IPS-NIHi7 (cell line): ENCODE data around the gene RANBP9.
A peak's percentile ranks its signal among the peaks of the same experiment; 100 is the strongest.

Experiments
- DNase-seq: peaks from one replicate; pipeline ENCODE4 v3.0.0; 2012; ENCODE audit warnings: mixed read lengths; ENCODE audit errors: extremely low spot score

Gene RANBP9

DNA sequence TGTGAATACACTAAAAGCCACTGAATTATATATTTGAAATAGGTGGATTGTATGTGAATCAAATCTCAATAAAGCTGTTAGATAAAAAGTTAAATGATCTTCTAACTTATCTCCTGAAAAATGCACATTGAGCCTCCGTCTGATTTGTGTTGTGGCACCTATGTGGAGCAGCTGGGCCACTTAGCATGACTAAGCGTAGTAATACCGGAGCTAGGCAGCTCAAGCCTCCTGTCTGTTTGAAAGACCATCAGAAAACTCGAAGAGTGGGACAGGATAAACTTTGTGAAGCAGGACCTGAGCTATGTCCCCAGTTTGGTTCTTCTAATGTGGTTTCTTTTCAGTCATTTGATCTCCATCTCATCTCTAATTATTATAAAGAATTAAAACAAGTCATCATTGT, 107.5 kb downstream of the RANBP9 start:
- no peak for DNase-seq

- no peak for DNase-seq
Observed at GRCh38 chr6:13600036-13600435, 111.6 kb downstream of the RANBP9 start.

GRCh38 chr6:13597073-13597472, 114.6 kb downstream of the RANBP9 start:
- DNase-seq = no peak

- DNase-seq = no peak
Observed at GRCh38 chr6:13593720-13594119, 117.9 kb downstream of the RANBP9 start.

- no peak for DNase-seq
Observed at GRCh38 chr6:13593103-13593502, 118.5 kb downstream of the RANBP9 start.

DNA sequence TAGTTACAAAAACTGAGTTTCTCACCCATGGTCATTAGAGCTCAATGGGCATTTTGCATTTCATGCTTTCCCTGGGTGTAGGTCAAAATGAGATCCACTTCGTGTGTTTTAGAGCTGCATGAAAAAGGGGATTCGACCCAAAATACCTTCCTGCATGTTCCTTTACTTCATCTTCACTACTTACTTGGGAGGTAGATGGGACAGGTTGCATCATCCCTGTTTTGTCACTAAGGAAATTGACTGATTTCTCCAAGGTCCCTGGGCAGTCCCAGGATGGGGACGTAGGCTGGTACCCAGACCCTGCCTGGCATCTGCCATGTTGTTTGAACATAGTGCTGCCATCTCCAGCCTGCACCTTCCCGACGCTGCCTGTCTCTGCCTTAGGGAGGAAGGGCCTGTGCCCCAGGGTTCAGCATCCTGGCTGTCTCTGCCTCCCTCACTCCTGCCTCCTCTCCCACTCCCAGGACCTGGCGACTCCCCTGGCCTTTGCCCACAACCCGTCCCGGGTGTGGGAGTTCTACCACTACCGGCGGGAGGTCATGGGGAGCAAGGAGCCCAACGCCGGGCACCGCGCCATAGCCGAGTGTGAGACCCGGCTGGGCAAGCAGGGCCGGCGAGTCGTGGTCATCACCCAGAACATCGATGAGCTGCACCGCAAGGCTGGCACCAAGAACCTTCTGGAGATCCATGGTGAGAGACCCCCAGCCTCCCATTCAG, 120.3 kb downstream of the RANBP9 start:
- DNase-seq = no peak

- DNase-seq = no peak
Observed at GRCh38 chr6:13590574-13591153, 121.0 kb downstream of the RANBP9 start.

DNA sequence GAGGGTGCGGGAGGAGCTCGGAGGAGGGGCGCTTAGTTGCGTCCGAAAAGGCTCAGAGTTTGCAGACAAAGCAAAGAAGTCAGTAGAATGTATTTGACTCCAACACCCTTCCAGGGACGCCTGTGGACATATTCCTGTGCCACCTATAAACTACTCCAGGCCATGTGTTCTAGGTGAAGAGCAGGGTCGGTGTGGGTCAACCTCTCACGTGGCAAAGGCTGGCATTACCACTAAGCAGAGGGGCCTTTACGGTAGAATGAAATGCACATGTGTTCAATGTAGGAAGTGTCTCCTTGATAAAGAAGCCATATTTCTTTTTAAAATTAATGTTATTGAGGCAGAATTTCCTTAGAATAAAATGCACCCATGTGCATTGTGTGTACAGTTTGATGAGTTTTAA, 121.8 kb downstream of the RANBP9 start:
- DNase-seq = no peak

DNA sequence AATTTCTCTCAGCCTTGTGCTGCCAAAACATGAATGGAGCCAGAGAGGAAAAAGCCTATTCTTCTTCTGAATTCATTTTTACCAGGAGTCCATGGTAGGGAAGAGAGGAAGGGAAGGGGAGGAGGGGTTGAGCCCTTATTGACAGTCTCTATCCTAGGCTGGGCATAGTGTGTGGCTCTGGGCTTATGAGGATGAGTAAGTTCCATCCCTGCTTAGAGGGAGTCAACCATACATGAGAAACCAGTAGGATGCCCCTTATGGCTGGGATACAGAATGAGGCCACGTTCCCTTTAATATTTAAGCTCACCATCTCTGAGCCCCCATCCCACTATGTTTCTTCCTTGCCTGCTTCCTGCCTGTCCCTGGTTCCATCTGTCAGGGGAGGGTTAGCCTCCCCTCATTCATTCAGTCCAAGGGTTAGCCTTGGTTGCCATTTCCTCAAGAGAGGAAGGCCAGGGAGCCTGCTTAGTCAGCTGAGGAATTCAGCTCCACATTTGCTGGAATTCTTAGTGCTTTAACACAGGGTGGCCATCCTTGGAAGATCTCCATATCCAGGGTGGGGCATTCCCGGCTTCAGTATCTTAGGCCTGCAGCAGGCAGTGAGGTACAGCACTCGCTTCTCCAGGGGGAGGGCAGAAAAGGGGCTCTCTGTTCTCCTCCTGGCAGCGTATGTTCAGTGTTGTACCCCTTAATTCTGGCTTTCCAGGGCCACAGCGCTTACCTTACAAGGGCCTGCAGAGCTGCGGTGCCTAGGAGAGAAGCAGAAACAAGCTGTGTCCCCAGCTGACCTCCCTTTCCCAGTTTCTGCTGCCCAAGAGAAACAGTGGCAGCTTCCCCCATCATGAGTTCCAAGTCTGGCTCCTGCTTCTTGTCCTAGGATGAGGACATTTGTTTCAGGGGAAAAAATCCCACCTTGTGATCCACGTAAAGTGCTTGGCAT, 124.8 kb downstream of the RANBP9 start:
- no peak for DNase-seq

GRCh38 chr6:13581700-13582229, 129.9 kb downstream of the RANBP9 start:
- DNase-seq = no peak

DNA sequence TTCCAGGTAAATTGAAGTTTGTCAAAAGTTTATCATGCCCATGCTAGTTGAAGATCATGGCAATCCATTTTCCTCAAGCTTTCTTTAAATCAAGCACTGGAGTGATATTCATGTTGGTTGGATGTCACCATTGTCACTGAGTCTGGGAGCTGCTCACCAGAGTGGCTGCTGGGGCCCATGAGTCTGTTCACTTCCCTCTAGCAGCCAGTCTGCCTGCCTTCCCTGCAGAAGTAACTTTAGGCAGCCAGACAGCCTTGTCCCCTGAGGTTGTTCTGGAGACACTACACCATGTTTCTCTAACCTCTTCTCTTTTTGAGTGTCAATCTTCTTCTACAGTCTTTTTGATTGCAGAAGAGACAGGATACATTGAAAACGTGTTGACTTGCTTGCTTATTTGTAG, 131.7 kb downstream of the RANBP9 start:
- DNase-seq = no peak

DNA sequence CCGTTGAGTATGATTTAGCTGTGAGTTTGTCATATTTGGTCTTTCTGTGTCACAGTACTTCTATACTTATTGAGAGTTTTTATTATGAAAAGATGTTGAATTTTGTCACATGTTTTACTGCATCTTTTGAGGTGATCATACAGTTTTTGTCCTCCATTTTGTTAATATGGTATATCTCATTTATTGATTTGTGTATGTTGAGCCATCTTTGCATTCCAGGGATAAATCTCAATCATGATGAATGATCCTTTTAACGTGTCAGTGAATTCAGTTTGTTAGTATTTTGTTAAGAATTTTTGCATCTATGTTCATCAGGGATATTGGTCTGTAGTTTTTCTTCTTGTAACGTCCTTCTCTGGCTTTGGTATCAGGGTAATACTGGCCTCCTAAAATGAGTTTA, 133.7 kb downstream of the RANBP9 start:
- no peak for DNase-seq

DNA sequence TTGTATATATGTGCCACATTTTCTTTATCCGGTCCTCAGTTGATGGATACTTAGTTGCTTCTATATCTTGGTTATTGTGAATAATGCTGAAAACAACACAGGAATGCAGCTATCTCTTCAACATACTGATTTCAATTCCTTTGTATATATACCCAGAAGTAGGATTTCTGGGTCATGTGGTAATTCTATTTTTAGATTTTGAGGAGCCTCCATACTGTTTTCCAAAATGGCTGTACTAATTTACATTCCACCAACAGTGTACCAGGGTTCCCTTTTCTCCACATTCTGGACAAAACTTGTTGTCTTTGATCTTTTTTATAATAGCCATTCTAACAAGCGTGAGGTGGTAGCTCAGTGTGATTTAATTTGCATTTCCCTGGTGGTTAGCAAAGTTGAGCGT, 135.6 kb downstream of the RANBP9 start:
- no peak for DNase-seq

GRCh38 chr6:13575377-13575775, 136.3 kb downstream of the RANBP9 start:
- DNase-seq = no peak

- DNase-seq = peak; percentile 81
Observed at GRCh38 chr6:13574571-13575376, 136.9 kb downstream of the RANBP9 start, which contains the start of gene SIRT5. TSS of gene SIRT5 (plus strand) at chr6:13574601. CDS start at chr6:13584111, 9,510 bp downstream.

DNA sequence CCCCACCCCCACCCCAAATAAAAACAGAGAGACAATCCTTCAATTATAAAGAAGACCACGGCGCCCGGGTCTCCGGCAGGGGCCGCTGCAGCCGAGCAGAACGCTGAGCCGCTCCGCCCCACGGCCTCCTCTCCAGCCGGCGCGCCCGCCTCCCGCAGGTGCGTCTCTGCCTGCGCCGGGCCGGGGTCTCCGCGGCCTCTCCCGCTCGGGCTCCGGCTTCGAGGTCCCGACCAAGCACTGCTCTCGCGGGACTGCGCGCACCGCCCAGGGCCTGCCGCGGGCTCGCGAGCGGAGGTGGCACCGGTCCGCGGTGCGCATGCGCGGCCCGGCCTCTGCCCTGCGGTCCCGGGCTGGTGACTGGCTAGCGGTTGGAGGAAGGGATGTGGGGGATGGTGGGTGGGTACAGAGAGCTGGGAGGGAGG, 137.5 kb downstream of the RANBP9 start:
- peak; percentile 97 for DNase-seq

- peak; percentile 31 for DNase-seq
Observed at GRCh38 chr6:13573669-13574110, 137.9 kb downstream of the RANBP9 start.

GRCh38 chr6:13572951-13573654, 138.5 kb downstream of the RANBP9 start:
- no peak for DNase-seq

DNA sequence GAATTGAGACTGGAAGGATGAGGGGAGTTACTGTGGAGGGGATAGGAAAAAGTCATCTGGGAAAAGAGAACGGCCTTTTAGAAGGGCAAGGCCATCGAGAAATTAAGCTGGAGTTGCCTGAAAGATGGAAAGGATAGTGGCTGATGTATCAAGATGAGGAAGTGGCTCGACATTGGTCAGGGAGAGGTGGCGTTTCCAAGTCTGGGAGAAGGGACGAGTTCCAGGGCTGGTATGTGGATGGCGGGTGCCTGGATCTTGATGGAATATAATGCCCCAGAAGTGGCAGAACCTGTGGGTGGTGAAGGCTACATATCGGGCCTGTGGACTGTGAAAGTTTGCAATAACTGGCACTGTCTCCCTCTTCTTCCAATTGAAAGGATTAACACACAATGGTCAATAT, 139.4 kb downstream of the RANBP9 start:
- DNase-seq = no peak
